GM19397 (cell line): ENCODE measurements around the gene TTYH2.

ENCODE experiments used
- ATAC-seq: cut with Tn5 transposase; IDR thresholded peaks from one replicate; pipeline ENCODE4 v1.9.1; 2021; ENCODE audit warnings: mild to moderate bottlenecking, moderate library complexity; ENCODE audit not compliant: unreplicated experiment

Gene TTYH2

GRCh38 chr17:74213861-74214391, 555 bp downstream of the TTYH2 start:
- ATAC-seq: no peak

- no peak for ATAC-seq
Measured at GRCh38 chr17:74214484-74215341, 1.3 kb downstream of the TTYH2 start.

GRCh38 chr17:74215342-74215727, 2.0 kb downstream of the TTYH2 start:
- no peak for ATAC-seq

GRCh38 chr17:74216505-74216904, 3.1 kb downstream of the TTYH2 start:
- no peak for ATAC-seq

- no peak for ATAC-seq
Measured at GRCh38 chr17:74217037-74217730, 3.8 kb downstream of the TTYH2 start.

- ATAC-seq: no peak
Measured at GRCh38 chr17:74217888-74218287, 4.5 kb downstream of the TTYH2 start.

- ATAC-seq: no peak
Measured at GRCh38 chr17:74218436-74218835, 5.1 kb downstream of the TTYH2 start.

DNA sequence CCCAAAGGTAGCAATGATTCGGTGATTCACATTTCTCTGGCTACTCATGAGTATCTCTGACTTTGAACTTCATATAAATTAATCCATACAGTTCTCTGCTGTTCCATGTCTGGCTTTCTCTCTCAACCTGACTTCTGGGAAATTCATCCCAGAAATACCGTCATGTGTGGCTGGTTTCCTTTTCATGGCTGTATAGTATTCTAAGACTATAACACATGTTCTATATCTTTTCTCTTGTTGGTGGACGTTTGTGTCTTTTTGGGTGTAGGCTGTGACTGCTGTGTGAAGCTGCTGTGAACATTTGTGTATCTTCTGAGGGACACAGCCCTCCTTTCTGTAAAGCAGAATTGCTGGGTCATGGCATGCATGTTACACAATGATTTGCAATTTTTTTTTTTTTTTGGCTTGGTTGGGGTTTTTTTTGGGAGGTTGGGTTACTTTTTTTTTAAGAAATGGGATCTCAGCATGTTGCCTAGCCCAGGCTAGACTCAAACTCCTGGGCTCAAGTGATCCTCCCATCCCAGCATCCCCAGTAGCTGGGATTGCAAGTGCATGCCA, 6.3 kb downstream of the TTYH2 start:
- no peak for ATAC-seq

GRCh38 chr17:74220219-74220618, 6.8 kb downstream of the TTYH2 start:
- ATAC-seq: no peak

- ATAC-seq: no peak
Measured at GRCh38 chr17:74220946-74221818, 7.8 kb downstream of the TTYH2 start.

GRCh38 chr17:74222399-74222798, 9.0 kb downstream of the TTYH2 start:
- no peak for ATAC-seq

- ATAC-seq: no peak
Measured at GRCh38 chr17:74223901-74224300, 10.5 kb downstream of the TTYH2 start.

- ATAC-seq: no peak
Measured at GRCh38 chr17:74224959-74225725, 11.8 kb downstream of the TTYH2 start.

- no peak for ATAC-seq
Measured at GRCh38 chr17:74226252-74226651, 12.9 kb downstream of the TTYH2 start.

DNA sequence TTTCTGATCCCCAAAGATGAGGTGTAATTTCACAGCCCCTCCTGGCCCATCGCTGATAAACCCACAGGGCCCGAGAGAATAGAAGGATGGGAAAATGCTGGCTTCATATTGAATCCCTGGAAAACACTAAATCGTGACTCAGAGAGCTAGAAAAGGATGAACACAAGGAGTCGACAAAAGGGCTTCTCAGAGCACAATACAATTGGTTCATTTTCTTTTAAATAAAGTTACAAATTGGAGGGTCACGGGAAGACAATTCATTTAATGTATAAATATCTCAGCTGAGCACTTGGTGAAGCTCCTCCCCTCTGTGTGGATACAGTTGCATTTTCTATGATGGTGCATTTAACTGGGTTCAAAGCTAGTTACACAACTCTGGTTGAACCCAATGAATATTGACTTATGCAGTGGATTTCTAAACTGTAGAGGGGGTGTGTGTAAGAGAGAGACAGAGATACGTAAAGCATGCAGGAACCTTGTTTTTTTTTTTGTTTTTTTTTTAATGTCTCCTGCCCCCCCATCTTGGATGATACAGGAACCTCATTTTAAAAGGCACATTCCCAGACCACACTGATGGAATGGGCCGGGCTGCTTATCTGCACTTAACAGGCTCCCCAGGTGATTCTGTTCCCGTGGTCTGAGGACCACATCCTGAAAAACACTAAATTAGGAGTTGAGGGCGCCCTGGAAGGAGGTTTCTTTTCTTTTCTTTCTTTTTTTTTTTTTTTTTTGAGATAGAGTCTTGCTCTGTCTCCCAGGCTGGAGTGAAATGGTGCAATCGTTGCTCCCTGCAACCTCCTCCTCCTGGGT, 14.1 kb downstream of the TTYH2 start:
- no peak for ATAC-seq

DNA sequence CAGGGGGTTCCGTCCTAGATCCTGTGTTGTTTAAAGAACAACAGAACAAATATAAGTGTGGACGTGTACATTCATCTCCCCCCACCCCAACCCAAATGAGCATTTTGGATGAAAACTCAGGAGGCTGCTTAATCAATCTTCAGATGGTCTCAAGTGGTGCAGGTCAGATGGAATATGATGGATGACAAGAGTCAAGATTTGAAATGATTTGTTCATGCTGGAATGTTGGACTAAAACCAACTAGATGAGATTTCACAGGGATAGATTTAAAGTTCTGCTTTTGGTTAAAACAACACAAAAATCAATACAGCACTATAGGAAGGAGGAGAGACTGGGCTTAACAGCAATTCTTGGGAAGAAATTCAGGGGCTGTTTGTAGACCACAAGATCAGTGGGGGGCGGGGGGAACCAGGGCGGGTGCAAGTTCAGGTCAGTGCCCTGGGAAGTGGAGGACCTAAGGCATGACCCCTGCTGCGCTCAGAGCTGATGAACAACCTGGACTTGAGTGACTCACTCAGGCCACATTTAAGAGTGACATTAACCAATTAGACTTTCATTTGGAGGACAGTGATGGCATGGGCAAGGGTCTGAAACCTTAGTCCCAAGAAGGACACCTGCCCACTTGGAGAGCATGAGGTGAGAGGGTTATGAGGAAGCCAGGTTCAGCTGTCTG, 15.1 kb downstream of the TTYH2 start:
- no peak for ATAC-seq

- no peak for ATAC-seq
Measured at GRCh38 chr17:74230896-74231295, 17.5 kb downstream of the TTYH2 start.
